GM12878 (cell line): ENCODE results near the gene MB21D2. TPM values are rescaled to one million over a fixed set of nuclear protein-coding genes. Genes with fewer than 3 reads are reported as not detected.

Experiments
- BHLHE40 ChIP-seq, 2 experiments: fragments of 450-650 bp in 1 of 2; IDR thresholded peaks; 2 replicates each; pipeline ENCODE4 v1.6.1; 2011 to 2017; ENCODE audit warnings: low read depth in 2 of 2, borderline replicate concordance in 1 of 2, improper control_type of control experiment in 1 of 2, low read length in 1 of 2, mild to moderate bottlenecking in 1 of 2
- CBX5 ChIP-seq: sonication (generic); IDR thresholded peaks from 2 replicates; pipeline ENCODE4 v1.6.1; 2016; ENCODE audit warnings: low read depth, moderate library complexity, mild to moderate bottlenecking, inconsistent platforms
- FOS ChIP-seq: IDR thresholded peaks from 3 replicates; pipeline ENCODE4 v1.6.1; 2011; ENCODE audit warnings: borderline replicate concordance; ENCODE audit not compliant: insufficient read length; ENCODE audit errors: extremely low read depth
- GABPA ChIP-seq: IDR thresholded peaks from 2 replicates; pipeline ENCODE4 v1.6.1; 2014; ENCODE audit warnings: antibody characterized with exemption, low read depth, mild to moderate bottlenecking, inconsistent platforms
- HDAC2 ChIP-seq: fragments of 200-600 bp; sonication (generic); IDR thresholded peaks from 2 replicates; pipeline ENCODE4 v1.6.1; 2017
- KAT2A ChIP-seq: conservative IDR thresholded peaks from 2 replicates; pipeline ENCODE4 v1.6.1; 2011; ENCODE audit warnings: low read depth, low read length; ENCODE audit not compliant: control insufficient read depth
- NFYA ChIP-seq: IDR thresholded peaks from 2 replicates; pipeline ENCODE4 v1.6.1; 2011; ENCODE audit warnings: low read depth, mild to moderate bottlenecking, low read length, improper control_type of control experiment, borderline replicate concordance
- NR2C1 ChIP-seq: fragments of 450-650 bp; IDR thresholded peaks from 2 replicates; pipeline ENCODE4 v1.6.1; 2017; ENCODE audit warnings: antibody characterized with exemption, mild to moderate bottlenecking, moderate library complexity
- NR2C2 ChIP-seq: IDR thresholded peaks from 2 replicates; pipeline ENCODE4 v1.6.1; 2011; ENCODE audit warnings: borderline replicate concordance, low read depth; ENCODE audit not compliant: control insufficient read depth, insufficient read length
- RCOR1 ChIP-seq: conservative IDR thresholded peaks from 2 replicates; pipeline ENCODE4 v1.6.1; 2012; ENCODE audit warnings: low read depth, low read length, improper control_type of control experiment
- RELA ChIP-seq: fragments of 450-650 bp; IDR thresholded peaks from 2 replicates; pipeline ENCODE4 v1.8.0; 2014; ENCODE audit warnings: borderline replicate concordance; ENCODE audit not compliant: partially characterized antibody
- SMAD5 ChIP-seq: IDR thresholded peaks from 2 replicates; pipeline ENCODE4 v1.6.1; 2016; ENCODE audit warnings: antibody characterized with exemption, low read depth
- polyA plus RNA-seq, 11 experiments: library from polyadenylated mRNA; depleted of rRNA in 4 of 11; unstranded in 6 of 11; stranded (reverse) in 5 of 11; fragments of >200 nt; fragmentation: Nextera tagmentation in 4 of 11; fragmentation: Illumina TruSeq in 1 of 11; extraction: Ambion mirVana in 4 of 11; extraction: Trizol in 1 of 11; gene quantifications; 1 replicate in 1 of 11; 2 replicates in 10 of 11; pipeline versions ENCODE4 v1.2.1 to v1.2.3, GENCODE V29; 2011 to 2016; ENCODE audit warnings: inconsistent platforms in 2 of 11, missing spikeins in 2 of 11, low read depth in 1 of 11
- total RNA-seq, 4 experiments: library from RNA; depleted of rRNA in 3 of 4; stranded (reverse); fragments of >200 nt in 3 of 4; fragmentation: Illumina TruSeq in 1 of 4; extraction: Trizol in 1 of 4; gene quantifications; 2 replicates each; pipeline versions ENCODE4 v1.2.1 to v1.2.3, GENCODE V29; 2013 to 2021
- TF ChIP-seq, protein P1 (sequence below): IDR thresholded peaks from 2 replicates; pipeline ENCODE4 v1.6.1; 2011; ENCODE audit warnings: borderline replicate concordance, low read depth, mild to moderate bottlenecking, moderate library complexity, mixed read lengths, low read length; ENCODE audit not compliant: insufficient read depth; ENCODE audit errors: extremely low read length
- TF ChIP-seq, protein P2 (sequence below): fragments of 450-650 bp; IDR thresholded peaks from 2 replicates; pipeline ENCODE4 v1.6.1; 2016; ENCODE audit warnings: mild to moderate bottlenecking
- TF ChIP-seq, protein P3 (sequence below): fragments of 450-650 bp; IDR thresholded peaks from 2 replicates; pipeline ENCODE4 v1.6.1; 2017; ENCODE audit warnings: mild to moderate bottlenecking, low read depth, inconsistent platforms; ENCODE audit not compliant: poor library complexity, severe bottlenecking
- TF ChIP-seq, protein P4 (sequence below): IDR thresholded peaks from 2 replicates; pipeline ENCODE4 v1.6.1; 2012; ENCODE audit warnings: low read depth, low read length, improper control_type of control experiment
- TF ChIP-seq, protein P5 (sequence below): fragments of 450-650 bp; IDR thresholded peaks from 2 replicates; pipeline ENCODE4 v1.6.1; 2018; ENCODE audit warnings: mild to moderate bottlenecking, low read depth, moderate library complexity; ENCODE audit not compliant: partially characterized antibody
- TF ChIP-seq, protein P6 (sequence below): fragments of 450-650 bp; IDR thresholded peaks from 2 replicates; pipeline ENCODE4 v1.6.1; 2017; ENCODE audit warnings: antibody characterized with exemption, mild to moderate bottlenecking, moderate library complexity

The MB21D2 gene
- total and polyA plus RNA-seq, 10 of the 15 experiments (the other 5 are each of a cell fraction or from before 2014, with no cell fraction given) = 7.9 to 21.2 (median 15.3) TPM

DNA sequence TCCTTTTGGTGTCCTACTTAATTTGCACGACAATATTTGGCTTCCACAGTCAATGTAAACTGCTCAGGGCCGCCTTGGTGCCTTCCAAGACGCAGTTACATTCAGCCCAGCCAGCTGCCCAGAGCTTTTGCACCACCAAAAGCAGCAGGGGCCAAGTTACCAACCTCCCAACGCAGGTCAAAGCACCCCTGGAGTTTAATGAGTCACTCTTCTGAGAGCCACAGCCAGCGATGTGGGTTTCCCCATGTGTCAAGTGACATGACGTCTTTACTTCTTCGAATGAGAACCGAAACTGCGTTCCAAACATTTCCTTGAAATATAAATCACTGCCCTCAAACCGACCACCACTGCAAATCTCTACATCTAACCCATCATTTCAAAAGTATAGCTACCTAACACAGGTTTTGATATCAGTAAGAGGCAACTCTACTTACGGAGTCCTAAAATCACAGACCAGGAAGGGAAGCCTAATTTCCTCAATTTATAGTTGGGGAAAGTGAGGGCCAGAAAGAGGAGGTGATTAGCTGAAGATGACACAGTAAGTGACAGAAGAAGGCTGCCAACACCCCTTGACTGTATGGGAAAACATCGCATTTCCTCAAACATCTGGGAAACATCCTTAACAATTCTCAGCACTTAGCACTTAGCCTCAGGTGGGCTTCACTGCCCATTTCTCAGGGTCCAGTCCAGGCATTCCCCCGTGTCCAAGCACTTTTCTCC, 24.5 kb downstream of the MB21D2 start (continued):
- TF ChIP-seq NR2C2 = no peak
- TF ChIP-seq RCOR1 = peak; percentile 96
- TF ChIP-seq SMAD5 = 0 out of 2 replicates have a peak, but pooled peaks have one; percentile 45
- no peak for TF ChIP-seq NFYA
- no peak for TF ChIP-seq FOS
- TF ChIP-seq, protein P1, sequence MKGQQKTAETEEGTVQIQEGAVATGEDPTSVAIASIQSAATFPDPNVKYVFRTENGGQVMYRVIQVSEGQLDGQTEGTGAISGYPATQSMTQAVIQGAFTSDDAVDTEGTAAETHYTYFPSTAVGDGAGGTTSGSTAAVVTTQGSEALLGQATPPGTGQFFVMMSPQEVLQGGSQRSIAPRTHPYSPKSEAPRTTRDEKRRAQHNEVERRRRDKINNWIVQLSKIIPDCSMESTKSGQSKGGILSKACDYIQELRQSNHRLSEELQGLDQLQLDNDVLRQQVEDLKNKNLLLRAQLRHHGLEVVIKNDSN = no peak
- TF ChIP-seq KAT2A = no peak
- peak; percentile 62; the same call in 1 of the 2 replicates for TF ChIP-seq CBX5
- TF ChIP-seq, protein P2, sequence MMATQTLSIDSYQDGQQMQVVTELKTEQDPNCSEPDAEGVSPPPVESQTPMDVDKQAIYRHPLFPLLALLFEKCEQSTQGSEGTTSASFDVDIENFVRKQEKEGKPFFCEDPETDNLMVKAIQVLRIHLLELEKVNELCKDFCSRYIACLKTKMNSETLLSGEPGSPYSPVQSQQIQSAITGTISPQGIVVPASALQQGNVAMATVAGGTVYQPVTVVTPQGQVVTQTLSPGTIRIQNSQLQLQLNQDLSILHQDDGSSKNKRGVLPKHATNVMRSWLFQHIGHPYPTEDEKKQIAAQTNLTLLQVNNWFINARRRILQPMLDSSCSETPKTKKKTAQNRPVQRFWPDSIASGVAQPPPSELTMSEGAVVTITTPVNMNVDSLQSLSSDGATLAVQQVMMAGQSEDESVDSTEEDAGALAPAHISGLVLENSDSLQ = peak; percentile 89
- TF ChIP-seq, protein P3, sequence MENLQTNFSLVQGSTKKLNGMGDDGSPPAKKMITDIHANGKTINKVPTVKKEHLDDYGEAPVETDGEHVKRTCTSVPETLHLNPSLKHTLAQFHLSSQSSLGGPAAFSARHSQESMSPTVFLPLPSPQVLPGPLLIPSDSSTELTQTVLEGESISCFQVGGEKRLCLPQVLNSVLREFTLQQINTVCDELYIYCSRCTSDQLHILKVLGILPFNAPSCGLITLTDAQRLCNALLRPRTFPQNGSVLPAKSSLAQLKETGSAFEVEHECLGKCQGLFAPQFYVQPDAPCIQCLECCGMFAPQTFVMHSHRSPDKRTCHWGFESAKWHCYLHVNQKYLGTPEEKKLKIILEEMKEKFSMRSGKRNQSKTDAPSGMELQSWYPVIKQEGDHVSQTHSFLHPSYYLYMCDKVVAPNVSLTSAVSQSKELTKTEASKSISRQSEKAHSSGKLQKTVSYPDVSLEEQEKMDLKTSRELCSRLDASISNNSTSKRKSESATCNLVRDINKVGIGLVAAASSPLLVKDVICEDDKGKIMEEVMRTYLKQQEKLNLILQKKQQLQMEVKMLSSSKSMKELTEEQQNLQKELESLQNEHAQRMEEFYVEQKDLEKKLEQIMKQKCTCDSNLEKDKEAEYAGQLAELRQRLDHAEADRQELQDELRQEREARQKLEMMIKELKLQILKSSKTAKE = peak; percentile 93
- TF ChIP-seq, protein P4, sequence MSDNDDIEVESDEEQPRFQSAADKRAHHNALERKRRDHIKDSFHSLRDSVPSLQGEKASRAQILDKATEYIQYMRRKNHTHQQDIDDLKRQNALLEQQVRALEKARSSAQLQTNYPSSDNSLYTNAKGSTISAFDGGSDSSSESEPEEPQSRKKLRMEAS = peak; percentile 42; the same call in 1 of the 2 replicates
- TF ChIP-seq, protein P5, sequence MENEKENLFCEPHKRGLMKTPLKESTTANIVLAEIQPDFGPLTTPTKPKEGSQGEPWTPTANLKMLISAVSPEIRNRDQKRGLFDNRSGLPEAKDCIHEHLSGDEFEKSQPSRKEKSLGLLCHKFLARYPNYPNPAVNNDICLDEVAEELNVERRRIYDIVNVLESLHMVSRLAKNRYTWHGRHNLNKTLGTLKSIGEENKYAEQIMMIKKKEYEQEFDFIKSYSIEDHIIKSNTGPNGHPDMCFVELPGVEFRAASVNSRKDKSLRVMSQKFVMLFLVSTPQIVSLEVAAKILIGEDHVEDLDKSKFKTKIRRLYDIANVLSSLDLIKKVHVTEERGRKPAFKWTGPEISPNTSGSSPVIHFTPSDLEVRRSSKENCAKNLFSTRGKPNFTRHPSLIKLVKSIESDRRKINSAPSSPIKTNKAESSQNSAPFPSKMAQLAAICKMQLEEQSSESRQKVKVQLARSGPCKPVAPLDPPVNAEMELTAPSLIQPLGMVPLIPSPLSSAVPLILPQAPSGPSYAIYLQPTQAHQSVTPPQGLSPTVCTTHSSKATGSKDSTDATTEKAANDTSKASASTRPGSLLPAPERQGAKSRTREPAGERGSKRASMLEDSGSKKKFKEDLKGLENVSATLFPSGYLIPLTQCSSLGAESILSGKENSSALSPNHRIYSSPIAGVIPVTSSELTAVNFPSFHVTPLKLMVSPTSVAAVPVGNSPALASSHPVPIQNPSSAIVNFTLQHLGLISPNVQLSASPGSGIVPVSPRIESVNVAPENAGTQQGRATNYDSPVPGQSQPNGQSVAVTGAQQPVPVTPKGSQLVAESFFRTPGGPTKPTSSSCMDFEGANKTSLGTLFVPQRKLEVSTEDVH = peak; percentile 50
- TF ChIP-seq, protein P6, sequence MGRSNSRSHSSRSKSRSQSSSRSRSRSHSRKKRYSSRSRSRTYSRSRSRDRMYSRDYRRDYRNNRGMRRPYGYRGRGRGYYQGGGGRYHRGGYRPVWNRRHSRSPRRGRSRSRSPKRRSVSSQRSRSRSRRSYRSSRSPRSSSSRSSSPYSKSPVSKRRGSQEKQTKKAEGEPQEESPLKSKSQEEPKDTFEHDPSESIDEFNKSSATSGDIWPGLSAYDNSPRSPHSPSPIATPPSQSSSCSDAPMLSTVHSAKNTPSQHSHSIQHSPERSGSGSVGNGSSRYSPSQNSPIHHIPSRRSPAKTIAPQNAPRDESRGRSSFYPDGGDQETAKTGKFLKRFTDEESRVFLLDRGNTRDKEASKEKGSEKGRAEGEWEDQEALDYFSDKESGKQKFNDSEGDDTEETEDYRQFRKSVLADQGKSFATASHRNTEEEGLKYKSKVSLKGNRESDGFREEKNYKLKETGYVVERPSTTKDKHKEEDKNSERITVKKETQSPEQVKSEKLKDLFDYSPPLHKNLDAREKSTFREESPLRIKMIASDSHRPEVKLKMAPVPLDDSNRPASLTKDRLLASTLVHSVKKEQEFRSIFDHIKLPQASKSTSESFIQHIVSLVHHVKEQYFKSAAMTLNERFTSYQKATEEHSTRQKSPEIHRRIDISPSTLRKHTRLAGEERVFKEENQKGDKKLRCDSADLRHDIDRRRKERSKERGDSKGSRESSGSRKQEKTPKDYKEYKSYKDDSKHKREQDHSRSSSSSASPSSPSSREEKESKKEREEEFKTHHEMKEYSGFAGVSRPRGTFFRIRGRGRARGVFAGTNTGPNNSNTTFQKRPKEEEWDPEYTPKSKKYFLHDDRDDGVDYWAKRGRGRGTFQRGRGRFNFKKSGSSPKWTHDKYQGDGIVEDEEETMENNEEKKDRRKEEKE = no peak
- TF ChIP-seq GABPA = peak; percentile 56; the same call in 1 of the 2 replicates
- TF ChIP-seq BHLHE40 (IDR thresholded peaks at IDR 0.05; ENCODE audit: borderline replicate concordance in 1 of 2, low read depth in 2 of 2, low read length in 1 of 2) = peak; percentile 85 to 86
- TF ChIP-seq RELA = peak; percentile 98
- 0 out of 2 replicates have a peak, but pooled peaks have one; percentile 6 for TF ChIP-seq NR2C1
- TF ChIP-seq HDAC2 = no peak
